ENCODE data around the gene GALNT7.
"Not testable (repeated sequence)": the region's sequence is repeated elsewhere in the genome, so short reads cannot be mapped to it uniquely, and the experiment has no call there.

Gene GALNT7

DNA sequence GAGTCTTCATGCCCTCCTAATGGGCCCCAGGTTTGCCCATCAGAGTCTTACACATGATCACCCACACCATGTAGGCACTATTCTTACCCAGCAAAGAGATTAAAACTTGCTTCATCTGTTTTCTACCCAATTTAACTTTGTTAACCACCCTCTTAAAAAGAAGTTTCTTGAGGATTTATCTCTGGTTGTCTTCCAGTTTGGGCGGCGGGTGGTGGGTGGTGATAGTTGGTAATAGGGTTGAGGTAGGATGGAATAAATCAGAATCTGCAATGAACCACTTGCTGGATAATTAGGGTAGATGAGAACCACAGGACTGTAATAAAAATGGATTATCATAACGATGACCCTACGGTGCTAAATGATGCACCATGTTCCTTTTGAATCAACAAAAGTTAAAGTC is 30.9 kb downstream of the GALNT7 start:
- DNase-seq (ENCODE audit: low read depth) = no peak

DNA sequence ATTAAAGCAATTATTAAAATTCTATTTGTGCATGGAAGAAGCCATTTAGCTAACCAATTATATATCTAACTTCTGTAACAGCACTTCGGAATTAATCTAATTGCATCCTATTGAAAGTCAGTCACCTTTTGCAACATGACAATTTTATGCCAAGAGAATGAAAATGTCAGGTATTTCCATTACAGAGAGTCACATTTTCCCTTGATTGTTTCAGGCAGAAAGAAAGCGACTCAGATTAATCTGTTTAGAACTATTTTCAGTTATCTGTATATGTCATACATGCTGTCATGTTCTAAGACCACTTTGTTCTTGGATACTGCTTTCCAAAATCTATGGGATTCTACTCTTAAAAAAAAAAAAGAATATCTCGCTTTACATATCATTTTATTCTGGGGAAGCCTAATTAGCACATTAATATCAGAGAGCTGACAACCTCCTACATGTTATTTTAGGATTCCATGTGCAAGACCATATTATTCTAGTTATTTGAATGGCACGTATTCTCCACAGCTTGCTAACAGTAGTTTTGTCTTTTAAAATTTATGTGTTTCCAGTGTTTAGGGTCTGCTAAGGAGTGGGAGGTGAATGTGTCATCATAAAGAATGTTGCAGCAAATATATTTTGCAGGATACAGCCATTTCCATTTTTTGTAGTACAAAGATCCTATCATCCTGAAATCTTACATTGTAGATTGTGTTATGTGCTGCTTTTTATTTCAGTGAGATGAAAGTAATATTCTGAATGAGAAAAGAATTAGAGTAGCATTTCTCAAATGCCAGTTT is 31.7 kb downstream of the GALNT7 start:
- no peak for DNase-seq (ENCODE audit: low read depth)

- DNase-seq (ENCODE audit: low read depth) = no peak
These were observed 33.8 kb downstream of the GALNT7 start for GRCh38 chr4:173202395-173202794.

DNA sequence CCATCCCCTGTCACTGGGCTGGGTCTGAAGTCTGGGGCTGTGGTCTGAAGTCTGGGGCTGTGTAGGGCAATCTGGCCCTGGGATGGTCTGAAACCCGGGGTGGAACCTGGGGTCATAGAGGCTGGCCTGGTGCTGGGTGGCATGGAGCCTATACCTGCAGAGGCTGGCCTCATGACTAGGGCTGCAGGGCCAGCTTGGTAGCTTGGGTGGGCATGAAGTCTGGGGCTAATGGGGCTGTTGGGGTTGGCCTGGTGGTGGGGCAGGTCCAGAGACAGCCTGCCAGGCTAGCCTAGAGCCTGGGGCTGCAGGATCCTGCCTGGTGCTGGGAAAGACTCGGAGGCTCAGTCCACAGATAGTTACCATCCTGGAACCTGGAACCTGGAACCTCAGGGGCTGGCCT is 37.0 kb downstream of the GALNT7 start:
- no peak for DNase-seq (ENCODE audit: low read depth)

- no peak for DNase-seq (ENCODE audit: low read depth)
These were observed 39.8 kb downstream of the GALNT7 start for GRCh38 chr4:173208420-173208819.

DNA sequence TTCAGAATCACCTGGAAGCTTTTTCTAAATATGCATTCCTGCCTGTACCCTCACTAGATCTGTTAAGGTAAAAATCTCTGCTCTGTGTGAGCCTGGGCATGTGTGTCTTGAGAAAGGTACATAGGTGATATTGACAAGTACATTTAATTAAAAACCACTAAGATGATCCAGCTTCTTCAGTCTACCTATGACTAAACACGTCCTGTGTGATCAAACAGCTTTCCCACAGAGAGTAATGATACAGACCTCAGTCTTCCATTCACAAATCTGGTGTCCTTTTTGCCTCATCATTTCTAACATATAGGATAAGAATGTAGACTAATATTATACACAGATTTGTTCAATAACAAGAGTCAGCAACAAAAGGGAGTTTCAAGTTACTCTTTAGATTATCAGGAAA is 42.6 kb downstream of the GALNT7 start:
- DNase-seq (ENCODE audit: low read depth) = no peak

DNA sequence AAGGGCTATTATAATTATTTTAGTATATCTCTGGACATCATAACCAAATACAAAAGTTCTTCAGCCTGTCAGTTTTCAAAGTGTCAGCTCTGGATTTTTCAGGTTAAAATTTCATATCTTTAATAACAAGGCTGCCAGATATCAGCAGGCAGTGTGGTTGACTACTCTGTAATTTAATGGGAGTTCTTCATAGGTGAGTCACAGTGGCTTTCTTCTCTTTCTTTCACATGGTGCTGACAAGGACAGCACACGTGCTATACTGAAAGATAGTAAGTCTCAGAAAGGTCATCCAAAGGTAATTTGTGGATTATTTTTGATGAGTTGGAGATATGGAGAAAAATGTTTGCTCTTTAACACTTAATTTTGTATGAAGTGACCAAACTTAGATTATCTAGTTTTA is 43.2 kb downstream of the GALNT7 start:
- no peak for DNase-seq (ENCODE audit: low read depth)

GRCh38 chr4:173212379-173212778 is 43.8 kb downstream of the GALNT7 start:
- DNase-seq (ENCODE audit: low read depth) = no peak

- DNase-seq (ENCODE audit: low read depth) = no peak
These were observed 44.7 kb downstream of the GALNT7 start for GRCh38 chr4:173213296-173213695.

- DNase-seq (ENCODE audit: low read depth) = no peak
These were observed 45.6 kb downstream of the GALNT7 start for GRCh38 chr4:173214231-173214630.

DNA sequence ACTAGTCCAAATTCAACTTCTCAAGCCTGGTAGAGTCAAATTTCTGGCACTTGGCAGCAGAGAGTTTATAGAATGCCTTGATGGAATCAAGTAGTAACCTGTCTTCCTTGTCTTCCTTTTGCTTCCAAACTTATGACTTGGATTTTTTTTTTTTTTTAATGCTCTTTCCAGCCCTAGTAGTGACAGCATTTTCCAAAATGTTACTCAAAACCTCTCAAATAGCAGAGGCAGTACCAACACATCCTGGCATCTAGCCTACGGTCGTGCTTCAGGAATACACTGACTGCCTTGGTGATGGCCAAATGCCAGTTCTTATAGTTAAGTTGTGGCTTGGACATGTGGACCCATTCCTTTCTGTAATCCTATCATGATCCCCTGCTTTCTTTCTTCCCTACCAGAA is 46.0 kb downstream of the GALNT7 start:
- DNase-seq (ENCODE audit: low read depth) = no peak

DNA sequence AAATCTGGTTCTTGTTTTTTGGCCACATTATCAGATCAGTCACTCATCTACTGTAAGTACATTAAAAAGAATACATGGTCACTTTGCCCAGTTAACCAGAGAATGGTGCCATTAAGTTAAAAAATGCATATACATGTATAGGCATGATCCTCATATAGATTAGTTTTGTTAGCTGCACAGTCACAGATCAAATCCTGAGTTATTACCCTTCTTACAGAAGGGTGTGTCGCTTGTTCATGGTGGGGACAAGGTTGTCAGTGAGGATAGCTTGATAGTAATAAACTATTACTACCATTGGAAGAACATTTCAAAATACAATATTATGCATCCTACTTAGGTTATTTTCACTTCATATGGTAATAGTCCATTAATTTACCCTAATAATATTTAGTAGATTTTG is 48.5 kb downstream of the GALNT7 start:
- no peak for DNase-seq (ENCODE audit: low read depth)

DNA sequence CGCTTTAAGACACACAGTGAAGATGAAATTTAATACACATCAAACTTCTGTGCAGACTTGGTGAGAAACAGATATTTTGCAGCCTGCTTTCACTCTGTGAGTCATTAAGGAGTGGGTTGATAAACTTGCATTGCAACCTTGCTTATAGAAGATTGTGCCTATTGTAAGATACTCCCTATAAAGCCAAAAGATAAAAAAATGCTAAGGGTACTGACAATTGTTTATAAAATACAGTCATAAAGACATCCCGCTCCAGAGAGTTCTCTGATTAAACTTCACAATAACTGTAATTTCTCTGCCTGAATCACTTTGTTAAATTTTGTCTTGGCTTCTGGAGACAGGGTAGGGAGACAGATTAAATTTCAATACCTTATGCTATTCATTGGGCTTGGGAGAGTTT is 49.1 kb downstream of the GALNT7 start:
- no peak for DNase-seq (ENCODE audit: low read depth)

GRCh38 chr4:173218411-173219125 is 50.0 kb downstream of the GALNT7 start:
- DNase-seq (ENCODE audit: low read depth) = no peak

DNA sequence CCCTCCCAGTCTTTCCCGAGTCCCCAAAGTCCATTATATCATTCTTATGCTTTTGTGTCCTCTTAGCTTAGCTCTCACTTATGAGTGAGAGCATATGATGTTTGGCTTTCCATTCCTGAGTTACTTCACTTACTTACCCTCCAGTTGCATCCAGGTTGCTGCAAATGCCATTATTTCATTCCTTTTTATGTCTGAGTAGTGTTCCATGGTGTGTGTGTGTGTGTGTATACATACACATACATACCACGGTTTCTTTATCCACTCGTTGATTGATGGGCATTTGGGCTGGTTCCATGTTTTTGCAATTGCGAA is 50.5 kb downstream of the GALNT7 start:
- not testable (repeated sequence) for DNase-seq (ENCODE audit: low read depth)

- no peak for DNase-seq (ENCODE audit: low read depth)
These were observed 55.1 kb downstream of the GALNT7 start for GRCh38 chr4:173223743-173224142.

DNA sequence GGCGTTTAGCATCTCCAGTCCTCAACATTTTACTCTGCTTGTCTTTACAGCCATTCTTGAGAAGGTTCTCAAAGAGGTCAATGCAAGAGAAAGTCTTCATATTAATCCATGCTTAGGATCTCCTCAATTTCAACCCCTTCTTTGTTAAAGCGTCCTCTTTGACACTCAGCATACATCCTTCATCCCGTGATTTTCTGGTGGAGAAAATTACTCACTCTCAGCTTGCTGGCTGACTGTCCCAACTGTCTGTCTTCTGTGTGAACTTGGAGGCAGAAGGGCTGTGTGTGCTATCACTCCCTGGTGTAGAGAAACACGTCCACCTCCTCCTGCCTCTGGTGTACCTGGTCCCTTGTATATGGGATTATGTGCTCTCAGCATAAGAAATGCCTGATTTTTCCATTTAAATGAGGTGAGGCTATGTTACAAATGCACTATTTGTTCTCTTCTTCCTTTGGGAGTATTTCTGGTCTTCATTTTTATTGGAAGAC is 57.8 kb downstream of the GALNT7 start:
- no peak for DNase-seq (ENCODE audit: low read depth)

DNA sequence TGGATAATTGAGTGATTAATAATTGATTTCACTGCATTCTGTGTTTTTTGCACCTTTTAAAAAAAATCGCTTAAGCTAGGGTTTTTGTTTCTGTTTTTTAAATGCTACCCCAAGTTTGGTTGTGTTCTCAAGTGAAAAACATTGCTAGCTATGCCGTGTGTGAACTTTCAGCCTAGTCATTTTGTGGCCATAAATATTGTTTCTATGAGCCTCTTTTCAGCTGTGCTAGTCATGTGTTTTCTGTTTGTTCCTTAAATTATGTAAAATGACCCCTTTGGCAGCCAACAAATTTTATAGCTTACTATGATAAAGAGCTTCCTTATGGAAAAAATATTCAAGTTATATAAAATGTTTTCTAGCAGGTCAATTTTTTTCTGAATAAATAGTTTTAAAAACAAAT is 59.1 kb downstream of the GALNT7 start:
- no peak for DNase-seq (ENCODE audit: low read depth)

- no peak for DNase-seq (ENCODE audit: low read depth)
These were observed 61.5 kb downstream of the GALNT7 start for GRCh38 chr4:173230062-173230461.

GRCh38 chr4:173231916-173232315 is 63.3 kb downstream of the GALNT7 start:
- no peak for DNase-seq (ENCODE audit: low read depth)

DNA sequence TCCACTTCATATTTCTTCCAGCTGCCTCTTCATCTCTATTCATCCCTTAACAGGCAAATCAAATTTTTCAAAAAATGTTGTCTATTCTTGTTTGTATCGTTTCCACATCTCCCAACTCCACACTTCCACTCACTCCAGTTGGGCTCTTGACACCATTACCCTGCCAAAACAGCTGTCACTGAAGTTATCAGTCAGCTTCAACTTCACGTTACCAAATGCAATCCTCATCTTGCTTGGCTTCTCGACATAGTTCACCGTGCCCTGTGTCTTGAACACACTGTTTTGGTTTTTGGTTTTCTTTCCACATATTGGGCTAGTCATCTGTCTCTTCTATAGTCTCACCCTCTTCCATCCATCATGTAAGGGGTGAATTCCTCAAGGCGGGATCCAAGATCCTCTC is 65.2 kb downstream of the GALNT7 start:
- no peak for DNase-seq (ENCODE audit: low read depth)

DNA sequence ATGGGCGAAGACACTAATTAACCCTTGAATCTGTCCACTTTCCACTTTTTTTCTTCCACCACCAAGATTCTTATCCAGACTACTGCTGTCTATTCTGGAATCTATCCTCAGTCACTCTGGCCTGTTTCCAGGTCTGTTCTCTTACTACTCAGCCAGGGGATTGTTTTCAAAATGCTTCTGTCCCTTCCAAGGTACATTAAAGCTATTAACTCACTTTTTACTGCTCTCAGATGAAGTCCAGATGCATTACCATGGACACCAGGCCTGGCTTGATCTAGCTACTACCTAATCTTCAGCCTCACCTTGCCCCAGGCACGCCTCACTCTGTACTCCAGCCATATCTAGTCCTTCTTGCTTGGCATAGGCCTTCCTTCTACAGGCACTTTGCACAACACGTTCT is 66.4 kb downstream of the GALNT7 start:
- DNase-seq (ENCODE audit: low read depth) = no peak

DNA sequence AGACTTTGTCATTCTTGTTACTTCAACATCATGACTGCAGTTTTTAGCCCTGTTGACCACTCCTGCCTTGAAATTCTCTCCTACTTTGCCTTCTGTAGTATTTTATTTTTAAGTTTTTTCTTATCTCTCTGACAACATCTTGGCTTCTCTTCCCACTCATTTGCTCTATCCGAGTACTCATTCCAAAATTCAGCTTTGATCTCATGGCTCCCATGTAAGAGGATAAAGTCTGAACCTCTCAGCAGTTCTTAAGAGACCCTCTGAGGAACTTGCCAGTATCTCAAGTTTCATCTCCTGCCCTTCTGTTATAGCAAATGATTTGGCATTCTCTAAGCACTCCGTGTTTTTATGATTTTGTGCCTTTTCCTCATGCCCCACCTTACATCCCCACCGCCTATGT is 67.7 kb downstream of the GALNT7 start:
- DNase-seq (ENCODE audit: low read depth) = no peak

- DNase-seq (ENCODE audit: low read depth) = no peak
These were observed 68.5 kb downstream of the GALNT7 start for GRCh38 chr4:173237152-173237551.
